GM12874 (cell line): ENCODE results near the gene PCDHB9.

Source experiments
- CTCF ChIP-seq: IDR thresholded peaks from 2 replicates; pipeline ENCODE4 v1.5.1; 2011; ENCODE audit warnings: low read depth, mild to moderate bottlenecking, control low read depth, low read length, moderate library complexity; ENCODE audit not compliant: insufficient read depth

Gene PCDHB9

GRCh38 chr5:141186897-141187512 is at the start of gene PCDHB9:
Gene PCDHB9 (plus strand): TSS chr5:141187161. CDS start chr5:141187319, 158 bp downstream.
- TF ChIP-seq CTCF = peak; percentile 40

- TF ChIP-seq CTCF = no peak
Observed at GRCh38 chr5:141149812-141150211, 37.1 kb upstream of the PCDHB9 start, which contains the start of gene PCDHB6. Gene PCDHB6 (plus strand): TSS chr5:141150057. CDS start chr5:141150258, 201 bp downstream.

DNA sequence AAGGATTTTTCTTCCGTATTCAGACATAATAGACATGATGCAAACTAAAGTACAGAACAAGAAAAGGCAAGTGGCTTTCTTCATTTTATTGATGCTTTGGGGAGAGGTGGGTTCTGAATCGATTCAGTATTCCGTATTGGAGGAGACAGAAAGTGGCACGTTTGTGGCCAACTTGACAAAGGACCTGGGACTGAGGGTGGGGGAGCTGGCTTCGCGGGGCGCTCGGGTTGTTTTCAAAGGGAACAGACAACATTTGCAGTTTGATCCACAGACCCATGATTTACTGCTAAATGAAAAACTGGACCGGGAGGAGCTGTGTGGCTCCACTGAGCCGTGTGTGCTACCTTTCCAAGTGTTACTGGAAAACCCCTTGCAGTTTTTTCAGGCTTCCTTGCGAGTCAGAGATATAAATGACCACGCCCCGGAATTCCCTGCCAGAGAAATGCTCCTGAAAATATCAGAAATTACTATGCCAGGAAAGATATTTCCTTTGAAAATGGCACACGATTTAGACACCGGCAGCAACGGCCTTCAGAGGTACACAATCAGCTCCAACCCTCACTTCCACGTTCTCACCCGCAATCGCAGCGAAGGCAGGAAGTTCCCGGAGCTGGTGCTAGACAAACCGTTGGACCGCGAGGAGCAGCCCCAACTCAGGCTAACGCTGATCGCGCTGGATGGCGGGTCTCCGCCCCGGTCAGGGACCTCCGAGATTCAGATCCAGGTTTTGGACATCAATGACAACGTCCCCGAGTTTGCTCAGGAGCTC is 36.6 kb upstream of the PCDHB9 start:
- TF ChIP-seq CTCF = no peak

- no peak for TF ChIP-seq CTCF
Observed at GRCh38 chr5:141150993-141151325, 36.0 kb upstream of the PCDHB9 start.

GRCh38 chr5:141155540-141156374 is 31.2 kb upstream of the PCDHB9 start:
- no peak for TF ChIP-seq CTCF

GRCh38 chr5:141172381-141173204 is 14.4 kb upstream of the PCDHB9 start, which contains the start of gene PCDHB7:
Gene PCDHB7 (plus strand): TSS chr5:141172644. CDS start chr5:141172836, 192 bp downstream.
- no peak for TF ChIP-seq CTCF
